K562 (cell line): ENCODE results near the gene ATP6V1F. TPM values are rescaled to one million over a fixed set of nuclear protein-coding genes. Genes with fewer than 3 reads are reported as not detected.

ENCODE experiments used
- ARID1B ChIP-seq: fragments of 450-650 bp; IDR thresholded peaks from 2 replicates; pipeline ENCODE4 v1.6.1; 2016; ENCODE audit warnings: antibody characterized with exemption, mild to moderate bottlenecking, inconsistent platforms
- CHD1 ChIP-seq: fragments of 200-600 bp; sonication (generic); IDR thresholded peaks from one replicate; pipeline ENCODE4 v1.6.1; 2012; ENCODE audit warnings: mild to moderate bottlenecking, moderate library complexity, low read length, inconsistent platforms
- FIP1L1 ChIP-seq: fragments of 200-400 bp; formaldehyde crosslinking; IDR thresholded peaks from 2 replicates; pipeline ENCODE4 v1.6.1; 2018; ENCODE audit warnings: mild to moderate bottlenecking, low read depth, low read length; ENCODE audit not compliant: poor library complexity, severe bottlenecking
- GTF2F1 ChIP-seq: IDR thresholded peaks from 2 replicates; pipeline ENCODE4 v1.6.1; 2011; ENCODE audit warnings: low read depth, low read length, improper control_type of control experiment
- HLTF ChIP-seq: fragments of 450-650 bp; IDR thresholded peaks from 2 replicates; pipeline ENCODE4 v1.6.1; 2016
- HNRNPK ChIP-seq: fragments of 200-400 bp; formaldehyde crosslinking; IDR thresholded peaks from one replicate; pipeline ENCODE4 v1.6.1; 2018; ENCODE audit warnings: mild to moderate bottlenecking, low read depth, low read length; ENCODE audit not compliant: poor library complexity, severe bottlenecking
- MTA2 ChIP-seq: fragments of 450-650 bp; IDR thresholded peaks from 2 replicates; pipeline ENCODE4 v1.6.1; 2016; ENCODE audit warnings: low read depth
- NCOA4 ChIP-seq: fragments of 450-650 bp; IDR thresholded peaks from 2 replicates; pipeline ENCODE4 v1.6.1; 2018; ENCODE audit warnings: mild to moderate bottlenecking; ENCODE audit not compliant: partially characterized antibody
- NR3C1 ChIP-seq: sonication (generic); formaldehyde crosslinking; IDR thresholded peaks from 2 replicates; pipeline ENCODE4 v1.8.1; 2022; ENCODE audit warnings: missing genetic modification reagents
- POLR2B ChIP-seq: fragments of 450-650 bp; IDR thresholded peaks from 2 replicates; pipeline ENCODE4 v1.6.1; 2018; ENCODE audit warnings: low read depth; ENCODE audit not compliant: partially characterized antibody
- PRPF4 ChIP-seq: fragments of 200-400 bp; formaldehyde crosslinking; IDR thresholded peaks from one replicate; pipeline ENCODE4 v1.6.1; 2017; ENCODE audit warnings: low read length, low read depth, mild to moderate bottlenecking; ENCODE audit not compliant: insufficient read depth, poor library complexity, severe bottlenecking
- PYGO2 ChIP-seq: fragments of 450-650 bp; IDR thresholded peaks from 2 replicates; pipeline ENCODE4 v1.6.1; 2016; ENCODE audit warnings: mild to moderate bottlenecking, missing genetic modification characterization, moderate library complexity, missing compliant biosample characterization
- RB1 ChIP-seq: fragments of 450-650 bp; IDR thresholded peaks from 2 replicates; pipeline ENCODE4 v1.6.1; 2017; ENCODE audit warnings: low read depth, mild to moderate bottlenecking
- RCOR1 ChIP-seq, 2 experiments: IDR thresholded peaks; 2 replicates each; pipeline ENCODE4 v1.6.1; 2012; ENCODE audit warnings: low read depth in 2 of 2, low read length in 2 of 2, borderline replicate concordance in 1 of 2, improper control_type of control experiment in 1 of 2
- SAP30 ChIP-seq: fragments of 200-600 bp; sonication (generic); IDR thresholded peaks from 2 replicates; pipeline ENCODE4 v1.6.1; 2012; ENCODE audit warnings: borderline replicate concordance, low read depth, mild to moderate bottlenecking, moderate library complexity, low read length, control low read depth, inconsistent platforms; ENCODE audit not compliant: insufficient read depth, poor library complexity, severe bottlenecking
- TCF3 ChIP-seq: sonication (generic); formaldehyde crosslinking; IDR thresholded peaks from 2 replicates; pipeline ENCODE4 v1.4.0; 2020; ENCODE audit warnings: mild to moderate bottlenecking, missing genetic modification reagents
- ZNF224 ChIP-seq: sonication (generic); formaldehyde crosslinking; IDR thresholded peaks from 2 replicates; pipeline ENCODE4 v1.8.0; 2022; ENCODE audit warnings: mild to moderate bottlenecking, missing genetic modification reagents
- ZNF57 ChIP-seq: fragments of 450-650 bp; formaldehyde crosslinking; IDR thresholded peaks from 2 replicates; pipeline ENCODE4 v1.4.0; 2020; ENCODE audit warnings: mild to moderate bottlenecking, moderate library complexity
- polyA plus RNA-seq, 8 experiments: library from polyadenylated mRNA; depleted of rRNA in 4 of 8; stranded (reverse) in 5 of 8; unstranded in 3 of 8; fragments of >200 nt; fragmentation: Nextera tagmentation in 2 of 8; fragmentation: Illumina TruSeq in 1 of 8; extraction: Ambion mirVana in 2 of 8; extraction: Trizol in 1 of 8; gene quantifications; 2 replicates each; pipeline versions ENCODE4 v1.2.1 to v1.2.3, GENCODE V29; 2011 to 2014; ENCODE audit warnings: inconsistent platforms in 1 of 8, missing spikeins in 1 of 8
- total RNA-seq, 7 experiments: library from RNA; depleted of rRNA in 6 of 7; stranded (reverse); fragments of >200 nt in 6 of 7; fragmentation: Illumina TruSeq in 2 of 7; extraction: Trizol in 2 of 7; gene quantifications; 2 replicates each; pipeline versions ENCODE4 v1.2.1 to v1.2.3, GENCODE V29; 2011 to 2021; ENCODE audit warnings: low replicate concordance in 1 of 7
- TF ChIP-seq, protein P1 (sequence below): fragments of 250-450 bp; sonication (Bioruptor Pico); IDR thresholded peaks from 2 replicates; pipeline ENCODE4 v1.5.1; 2021; ENCODE audit warnings: mild to moderate bottlenecking
- TF ChIP-seq, protein P2 (sequence below), 2 experiments: fragments of 450-650 bp in 1 of 2; sonication (generic) in 1 of 2; formaldehyde crosslinking in 1 of 2; IDR thresholded peaks in 1 of 2; conservative IDR thresholded peaks in 1 of 2; 2 replicates each; pipeline versions ENCODE4 v1.6.1 to v1.8.1; 2016 to 2023; ENCODE audit warnings: mild to moderate bottlenecking in 2 of 2, moderate library complexity in 2 of 2, inconsistent platforms in 1 of 2, missing genetic modification reagents in 1 of 2
- TF ChIP-seq, protein P3 (sequence below): fragments of 450-650 bp; formaldehyde crosslinking; IDR thresholded peaks from 2 replicates; pipeline ENCODE4 v1.4.0; 2020; ENCODE audit warnings: mild to moderate bottlenecking, moderate library complexity
- TF ChIP-seq, protein P4 (sequence below): conservative IDR thresholded peaks from 2 replicates; pipeline ENCODE4 v1.6.1; 2011; ENCODE audit warnings: low read depth, mild to moderate bottlenecking, low read length; ENCODE audit not compliant: control insufficient read depth

ATP6V1F gene
- total and polyA plus RNA-seq, 9 of the 15 experiments (the other 6 are each of a cell fraction or from before 2014, with no cell fraction given) = 206 to 1,123 (median 542) TPM

DNA sequence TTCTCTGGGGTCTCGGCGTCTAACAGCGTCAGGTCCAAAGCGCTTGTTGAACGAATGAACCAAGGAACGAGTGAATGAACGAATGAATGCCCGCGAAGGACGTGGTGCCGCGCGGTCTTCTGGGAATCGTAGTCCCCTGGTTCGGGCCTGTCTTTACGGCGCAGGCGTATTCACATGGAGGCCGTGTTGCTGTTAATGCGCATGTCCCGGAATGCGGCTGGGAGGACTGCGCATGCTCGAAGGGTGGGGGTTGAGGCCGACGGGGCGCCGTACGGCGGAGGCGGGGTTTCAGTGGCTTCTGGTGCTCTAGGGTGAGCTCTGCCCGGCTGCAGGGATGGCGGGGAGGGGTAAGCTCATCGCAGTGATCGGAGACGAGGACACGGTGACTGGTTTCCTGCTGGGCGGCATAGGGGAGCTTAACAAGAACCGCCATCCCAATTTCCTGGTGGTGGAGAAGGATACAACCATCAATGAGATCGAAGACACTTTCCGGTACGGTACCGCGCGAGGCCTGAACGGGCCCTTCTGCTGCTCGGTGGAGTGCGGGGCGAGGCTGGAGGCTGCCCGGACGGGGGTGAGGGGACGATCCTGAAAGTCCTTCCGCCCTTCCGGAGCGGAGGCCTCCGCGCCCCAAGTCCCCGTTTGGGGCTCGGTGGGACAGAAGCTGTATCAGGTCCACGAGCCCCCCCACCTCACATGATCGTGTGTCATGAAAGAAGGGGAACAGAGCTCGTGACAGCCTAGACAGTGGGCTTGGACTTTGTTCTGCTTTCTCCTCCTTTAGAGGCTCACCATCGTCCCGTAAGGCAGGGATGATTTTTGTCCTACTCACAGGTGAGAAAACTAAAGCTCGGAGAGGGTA is at the start of gene ATP6V1F (continued):
- TF ChIP-seq SAP30 (peak; percentile 64), NCOA4 (no peak), ZNF224 (no peak), PRPF4 (no peak), ARID1B (peak; percentile 34; the same call in 1 of the 2 replicates), PYGO2 (tag) (no peak), HNRNPK (no peak), NR3C1 (CRISPR knock-in tag) (no peak), CHD1 (no peak), GTF2F1 (no peak; the same call in 1 of the 2 replicates), RCOR1 (IDR thresholded peaks at IDR 0.05; ENCODE audit: borderline replicate concordance in 1 of 2, low read depth in 2 of 2, low read length in 2 of 2) (peak in 1 of 2 experiments; percentile 32; a peak in 2 of 4 replicates), POLR2B (peak; percentile 92), HLTF (peak; percentile 84; the same call in 1 of the 2 replicates), RB1 (0 out of 2 replicates have a peak, but pooled peaks have one; percentile 39), MTA2 (no peak), TCF3 (CRISPR knock-in tag) (no peak; the same call in none of the 2 replicates), ZNF57 (no peak), FIP1L1 (peak; percentile 45)
- TF ChIP-seq, protein P1, sequence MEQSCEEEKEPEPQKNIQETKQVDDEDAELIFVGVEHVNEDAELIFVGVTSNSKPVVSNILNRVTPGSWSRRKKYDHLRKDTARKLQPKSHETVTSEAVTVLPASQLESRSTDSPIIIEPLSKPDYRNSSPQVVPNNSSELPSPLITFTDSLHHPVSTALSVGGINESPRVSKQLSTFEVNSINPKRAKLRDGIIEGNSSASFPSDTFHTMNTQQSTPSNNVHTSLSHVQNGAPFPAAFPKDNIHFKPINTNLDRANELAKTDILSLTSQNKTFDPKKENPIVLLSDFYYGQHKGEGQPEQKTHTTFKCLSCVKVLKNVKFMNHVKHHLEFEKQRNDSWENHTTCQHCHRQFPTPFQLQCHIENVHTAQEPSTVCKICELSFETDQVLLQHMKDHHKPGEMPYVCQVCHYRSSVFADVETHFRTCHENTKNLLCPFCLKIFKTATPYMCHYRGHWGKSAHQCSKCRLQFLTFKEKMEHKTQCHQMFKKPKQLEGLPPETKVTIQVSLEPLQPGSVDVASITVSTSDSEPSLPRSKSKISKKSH (CRISPR knock-in tag) = no peak
- TF ChIP-seq, protein P2, sequence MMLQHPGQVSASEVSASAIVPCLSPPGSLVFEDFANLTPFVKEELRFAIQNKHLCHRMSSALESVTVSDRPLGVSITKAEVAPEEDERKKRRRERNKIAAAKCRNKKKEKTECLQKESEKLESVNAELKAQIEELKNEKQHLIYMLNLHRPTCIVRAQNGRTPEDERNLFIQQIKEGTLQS (IDR thresholded peaks at IDR 0.05) = no peak
- TF ChIP-seq, protein P2 (CRISPR knock-in tag; conservative IDR thresholded peaks at IDR 0.05) = peak; percentile 63; the same call in 1 of the 2 replicates
- TF ChIP-seq, protein P3, sequence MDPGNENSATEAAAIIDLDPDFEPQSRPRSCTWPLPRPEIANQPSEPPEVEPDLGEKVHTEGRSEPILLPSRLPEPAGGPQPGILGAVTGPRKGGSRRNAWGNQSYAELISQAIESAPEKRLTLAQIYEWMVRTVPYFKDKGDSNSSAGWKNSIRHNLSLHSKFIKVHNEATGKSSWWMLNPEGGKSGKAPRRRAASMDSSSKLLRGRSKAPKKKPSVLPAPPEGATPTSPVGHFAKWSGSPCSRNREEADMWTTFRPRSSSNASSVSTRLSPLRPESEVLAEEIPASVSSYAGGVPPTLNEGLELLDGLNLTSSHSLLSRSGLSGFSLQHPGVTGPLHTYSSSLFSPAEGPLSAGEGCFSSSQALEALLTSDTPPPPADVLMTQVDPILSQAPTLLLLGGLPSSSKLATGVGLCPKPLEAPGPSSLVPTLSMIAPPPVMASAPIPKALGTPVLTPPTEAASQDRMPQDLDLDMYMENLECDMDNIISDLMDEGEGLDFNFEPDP (CRISPR knock-in tag) = no peak
- TF ChIP-seq, protein P4, sequence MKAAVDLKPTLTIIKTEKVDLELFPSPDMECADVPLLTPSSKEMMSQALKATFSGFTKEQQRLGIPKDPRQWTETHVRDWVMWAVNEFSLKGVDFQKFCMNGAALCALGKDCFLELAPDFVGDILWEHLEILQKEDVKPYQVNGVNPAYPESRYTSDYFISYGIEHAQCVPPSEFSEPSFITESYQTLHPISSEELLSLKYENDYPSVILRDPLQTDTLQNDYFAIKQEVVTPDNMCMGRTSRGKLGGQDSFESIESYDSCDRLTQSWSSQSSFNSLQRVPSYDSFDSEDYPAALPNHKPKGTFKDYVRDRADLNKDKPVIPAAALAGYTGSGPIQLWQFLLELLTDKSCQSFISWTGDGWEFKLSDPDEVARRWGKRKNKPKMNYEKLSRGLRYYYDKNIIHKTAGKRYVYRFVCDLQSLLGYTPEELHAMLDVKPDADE = peak; percentile 78; the same call in 1 of the 2 replicates
